Small intestine (tissue), 7 donors: ENCODE results near the gene LRRC7. TPM values are rescaled to one million over a fixed set of nuclear protein-coding genes. Genes with fewer than 3 reads are reported as not detected.

Experiments used
- DNase-seq, 2 donors: peaks; one replicate each; pipeline versions ENCODE4 v3.0.0 to v3.0.0-alpha.2; 2013
- FAIRE-seq: peaks from 2 replicates; lab custom pipeline; 2012; peaks lifted over from hg19 to GRCh38; lab: Jason Lieb, UNC
- H3K27ac ChIP-seq, 3 donors: one replicate each; pipeline ENCODE4 v1.5.1; 2013; ENCODE audit warnings: low read length in 2 of 3, mild to moderate bottlenecking in 2 of 3, control low read depth in 1 of 3, inconsistent platforms in 1 of 3, low read depth in 1 of 3, moderate library complexity in 1 of 3
- H3K27me3 ChIP-seq, 3 donors: one replicate each; pipeline ENCODE4 v1.6.1; 2013; ENCODE audit warnings: low read length in 3 of 3, inconsistent platforms in 1 of 3; ENCODE audit not compliant: control insufficient read depth in 3 of 3, insufficient read depth in 3 of 3
- H3K36me3 ChIP-seq, 3 donors: one replicate each; pipeline ENCODE4 v1.6.1; 2013; ENCODE audit warnings: low read length in 3 of 3, inconsistent platforms in 1 of 3, low read depth in 1 of 3, mild to moderate bottlenecking in 1 of 3, moderate library complexity in 1 of 3; ENCODE audit not compliant: control insufficient read depth in 3 of 3, insufficient read depth in 2 of 3
- H3K4me1 ChIP-seq, 3 donors: one replicate each; pipeline ENCODE4 v1.6.1; 2013; ENCODE audit warnings: low read length in 2 of 3, inconsistent platforms in 1 of 3, low read depth in 1 of 3, mild to moderate bottlenecking in 1 of 3, moderate library complexity in 1 of 3; ENCODE audit not compliant: control insufficient read depth in 3 of 3, insufficient read depth in 2 of 3
- H3K4me3 ChIP-seq, 3 donors: one replicate each; pipeline ENCODE4 v1.5.1; 2013; ENCODE audit warnings: low read length in 3 of 3, control low read depth in 1 of 3, inconsistent platforms in 1 of 3, low read depth in 1 of 3, mild to moderate bottlenecking in 1 of 3, moderate library complexity in 1 of 3
- H3K9me3 ChIP-seq, 2 donors: one replicate each; pipeline ENCODE4 v1.6.1; 2013; ENCODE audit warnings: low read depth in 1 of 2, low read length in 1 of 2; ENCODE audit not compliant: control insufficient read depth in 2 of 2, insufficient read depth in 1 of 2
- WGBS, 3 donors: extraction: QIAGEN DNeasy Blood & Tissue Kit; methylation state at CpG; one replicate each; pipeline ENCODE4 v1.1.7; 2013; 5-methylcytosine and 5-hydroxymethylcytosine counted together
- polyA plus RNA-seq, 4 donors: library from polyadenylated mRNA; stranded (reverse) in 3 of 4; unstranded in 1 of 4; fragments of 200-250 nt in 3 of 4; fragments of 120-200 nt in 1 of 4; gene quantifications; one replicate each; pipeline versions ENCODE4 v1.2.1 to v1.2.3, GENCODE V29; 2013
- donor health status: healthy with polysubstance abuse.
- donor health status: control.
- donor health status: control.
- donor health status: Bipolar disorder and iron deficiency.
- donor health status: healthy.

LRRC7 gene
- polyA plus RNA-seq, 4 donors = 0.33 to 2.2 TPM; not detected in 2

- Histone ChIP-seq H3K4me1 (no peaks in the 10 kb centered on the region), H3K27ac (no peak overlapping the region), H3K9me3 (no peaks in the 10 kb centered on the region), H3K27me3 (no peaks in the 10 kb centered on the region), H3K36me3 (no peaks in the 10 kb centered on the region), H3K4me3 (no peak overlapping the region)
- FAIRE-seq (no peak), DNase-seq (no peak)
- 73 to 81% (median 79%) methylated on average over 1 of the region's 1 CpG for WGBS, 3 donors
Observed at GRCh38 chr1:70024272-70024671, 456.6 kb downstream of the LRRC7 start.

GRCh38 chr1:70025052-70025451 lies 457.3 kb downstream of the LRRC7 start:
- Histone ChIP-seq H3K4me1 (no peaks in the 10 kb centered on the region), H3K36me3 (no peaks in the 10 kb centered on the region), H3K27me3 (no peaks in the 10 kb centered on the region), H3K9me3 (no peaks in the 10 kb centered on the region), H3K4me3 (no peak overlapping the region), H3K27ac (no peak overlapping the region)
- DNase-seq (no peak), FAIRE-seq (peak; percentile 55)

DNA sequence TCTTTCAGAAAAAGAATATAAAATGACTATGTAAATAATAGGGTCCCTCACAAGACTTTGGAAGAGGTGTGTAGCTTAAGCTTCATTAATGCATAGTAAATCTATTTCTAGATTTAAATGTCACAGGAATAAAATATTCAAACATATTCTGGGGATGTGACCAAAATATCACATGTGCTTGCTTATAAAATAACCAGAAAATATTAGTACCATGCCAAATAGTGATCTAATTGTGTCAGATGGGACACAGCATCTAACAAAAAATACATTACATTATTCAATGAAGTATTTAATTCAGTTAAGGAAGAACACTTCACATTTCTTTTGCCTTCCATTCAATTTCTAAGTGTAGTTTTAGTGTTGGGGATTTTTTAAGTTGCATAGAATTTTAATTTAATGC lies 458.1 kb downstream of the LRRC7 start:
- Histone ChIP-seq H3K9me3 (no peaks in the 10 kb centered on the region), H3K4me1 (no peaks in the 10 kb centered on the region), H3K27me3 (no peaks in the 10 kb centered on the region), H3K27ac (no peak overlapping the region), H3K4me3 (no peak overlapping the region), H3K36me3 (no peaks in the 10 kb centered on the region)
- FAIRE-seq (no peak), DNase-seq (no peak)

DNA sequence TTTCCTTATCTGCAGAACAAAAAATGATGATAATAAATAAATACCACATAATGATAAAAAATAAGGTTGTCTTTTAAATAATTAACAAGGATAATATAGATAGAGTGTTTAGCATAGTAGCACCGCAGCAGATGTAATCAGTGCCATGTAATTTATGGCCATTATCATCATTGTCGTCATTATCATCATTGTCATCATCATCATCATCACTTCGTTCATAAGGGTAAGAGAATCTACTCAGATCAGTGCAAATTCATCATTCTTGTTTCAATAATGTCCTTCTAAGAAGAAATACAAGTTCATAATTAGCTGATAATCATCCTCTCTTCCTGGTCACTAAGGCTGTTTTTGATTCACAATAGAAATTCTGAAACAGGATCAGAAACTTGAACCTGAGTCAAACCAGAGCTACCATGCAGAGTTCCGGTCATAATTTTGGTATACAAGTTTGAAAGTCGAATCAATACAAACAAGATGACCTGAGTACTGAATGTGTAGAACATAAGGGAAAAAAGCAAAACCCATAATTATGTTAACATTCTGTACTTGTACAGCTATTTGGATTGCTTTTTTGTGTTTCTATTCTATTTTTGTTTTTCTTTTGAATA lies 465.6 kb downstream of the LRRC7 start:
- FAIRE-seq = no peak
- no peaks in the 10 kb centered on the region for H3K4me1 ChIP-seq

DNA sequence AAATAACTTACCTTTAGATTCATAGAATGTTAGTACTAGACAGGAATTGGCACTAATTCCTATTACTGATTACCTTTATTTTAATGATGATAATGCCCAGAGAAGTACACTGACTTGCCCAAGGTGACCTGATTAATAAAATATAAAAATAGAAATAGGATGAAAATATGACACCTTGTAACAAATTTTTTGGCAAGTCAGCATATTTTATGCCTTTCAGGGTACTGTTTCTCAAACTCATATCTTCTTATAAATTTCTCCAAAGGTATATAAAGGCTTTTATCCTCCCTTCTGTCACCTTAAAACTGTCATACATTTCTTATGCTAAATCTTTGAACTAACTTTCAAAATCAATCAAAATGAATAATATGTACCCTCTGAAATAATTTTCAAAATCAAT lies 466.2 kb downstream of the LRRC7 start:
- Histone ChIP-seq H3K36me3 (no peaks in the 10 kb centered on the region), H3K4me1 (no peaks in the 10 kb centered on the region), H3K9me3 (no peaks in the 10 kb centered on the region), H3K27me3 (no peaks in the 10 kb centered on the region), H3K4me3 (no peak overlapping the region), H3K27ac (no peak overlapping the region)
- DNase-seq (no peak), FAIRE-seq (no peak)

More for the DNA sequence above, 465.6 kb downstream of the LRRC7 start:
- Histone ChIP-seq H3K4me3 (no peak overlapping the region), H3K9me3 (no peaks in the 10 kb centered on the region), H3K36me3 (no peaks in the 10 kb centered on the region), H3K27ac (no peak overlapping the region), H3K27me3 (no peaks in the 10 kb centered on the region)
- DNase-seq = no peak
- WGBS, 3 donors = 41 to 55% (median 53%) methylated on average over 5 of the region's 5 CpGs

GRCh38 chr1:70034403-70034802 lies 466.7 kb downstream of the LRRC7 start:
- Histone ChIP-seq H3K4me3 (no peak overlapping the region), H3K36me3 (no peaks in the 10 kb centered on the region), H3K9me3 (no peaks in the 10 kb centered on the region), H3K4me1 (no peaks in the 10 kb centered on the region), H3K27ac (no peak overlapping the region), H3K27me3 (no peaks in the 10 kb centered on the region)
- FAIRE-seq (no peak), DNase-seq (no peak)
- WGBS, 3 donors = 36 to 55% (median 40%) methylated on average over 3 of the region's 3 CpGs

DNA sequence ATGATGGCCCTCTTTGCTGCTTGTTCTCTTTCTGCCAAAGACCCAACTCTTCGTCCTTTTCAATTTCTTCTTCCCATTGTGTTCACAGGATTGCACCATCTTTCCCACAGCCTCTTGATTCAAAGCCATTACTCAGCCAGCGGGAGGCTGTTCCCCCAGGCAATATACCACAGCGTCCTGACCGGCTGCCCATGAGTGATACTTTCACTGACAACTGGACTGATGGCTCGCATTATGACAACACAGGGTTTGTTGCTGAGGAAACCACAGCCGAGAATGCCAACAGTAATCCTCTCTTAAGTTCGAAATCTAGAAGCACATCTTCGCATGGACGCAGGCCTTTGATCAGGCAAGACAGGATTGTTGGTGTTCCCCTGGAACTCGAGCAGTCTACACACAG lies 470.3 kb downstream of the LRRC7 start:
- Histone ChIP-seq H3K4me1 (no peaks in the 10 kb centered on the region), H3K27ac (no peak overlapping the region), H3K4me3 (no peak overlapping the region), H3K27me3 (no peaks in the 10 kb centered on the region), H3K9me3 (no peaks in the 10 kb centered on the region), H3K36me3 (no peaks in the 10 kb centered on the region)
- 84 to 90% (median 88%) methylated on average over 10 of the region's 10 CpGs for WGBS, 3 donors
- FAIRE-seq = no peak
- no peak for DNase-seq

GRCh38 chr1:70039485-70039884 lies 471.8 kb downstream of the LRRC7 start:
- H3K9me3 ChIP-seq = no peaks in the 10 kb centered on the region
- no peaks in the 10 kb centered on the region for H3K36me3 ChIP-seq
- no peak overlapping the region for H3K27ac ChIP-seq
- FAIRE-seq = no peak
- no peak for DNase-seq
- no peak overlapping the region for H3K4me3 ChIP-seq
- H3K4me1 ChIP-seq = no peaks in the 10 kb centered on the region
- H3K27me3 ChIP-seq = no peaks in the 10 kb centered on the region
- WGBS, 3 donors = 74 to 86% (median 82%) methylated on average over 6 of the region's 6 CpGs

DNA sequence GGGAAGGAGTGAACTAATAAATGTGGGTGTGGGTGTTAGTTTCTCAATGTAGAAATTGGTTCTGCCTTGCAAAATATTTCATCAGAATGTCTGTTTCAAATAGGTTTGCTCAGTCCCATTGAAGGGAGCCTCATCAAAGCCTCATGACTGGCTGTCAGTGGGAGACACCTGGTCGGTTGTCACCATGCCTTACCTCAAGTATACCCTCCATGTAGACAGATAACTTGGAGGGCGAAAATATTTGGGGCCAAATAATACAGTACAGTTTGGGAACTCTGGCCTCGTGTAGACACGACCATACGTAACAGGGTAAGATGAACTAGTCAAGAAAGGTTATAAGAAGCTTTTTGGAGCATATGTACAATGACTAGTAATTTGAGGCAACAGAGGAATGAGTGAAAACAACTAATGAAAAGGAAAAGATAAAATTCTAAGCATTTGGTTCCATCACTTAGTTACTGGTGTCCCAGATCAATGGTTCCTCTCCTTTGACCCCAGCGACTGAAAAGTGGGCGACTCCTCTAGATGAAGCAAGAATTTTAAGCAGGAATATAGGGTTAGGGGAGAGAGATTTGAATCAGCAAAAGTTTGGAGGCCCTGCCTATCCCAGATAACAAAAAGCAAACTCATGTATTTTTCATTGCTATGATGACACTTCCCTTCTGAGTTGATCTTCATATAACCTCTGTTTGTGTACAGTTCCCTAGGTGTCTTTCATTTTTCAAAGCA lies 473.8 kb downstream of the LRRC7 start:
- H3K9me3 ChIP-seq = no peaks in the 10 kb centered on the region
- H3K4me3 ChIP-seq = no peak overlapping the region
- H3K4me1 ChIP-seq = no peaks in the 10 kb centered on the region
- no peaks in the 10 kb centered on the region for H3K36me3 ChIP-seq
- FAIRE-seq (no peak), DNase-seq (no peak)
- no peak overlapping the region for H3K27ac ChIP-seq
- H3K27me3 ChIP-seq = no peaks in the 10 kb centered on the region
- WGBS, 3 donors = 79 to 91% (median 86%) methylated on average over 7 of the region's 7 CpGs
